Measurements from ENCODE around the gene GUCA1A.

GRCh38 chr6:42141603-42142117 lies 31.5 kb upstream of the GUCA1A start:
- TF ChIP-seq CTCF (IDR thresholded peaks at IDR 0.05) (no peak), POLR2A (IDR thresholded peaks at IDR 0.05) (no peak)

Measured in thyroid gland (tissue), 4 donors.